Skeletal muscle tissue (tissue), 4 donors: Measurements from ENCODE around the gene SH2D3A. TPM values are rescaled to one million over a fixed set of nuclear protein-coding genes. Genes with fewer than 3 reads are reported as not detected.
"Not testable (repeated sequence)": the region's sequence is repeated elsewhere in the genome, so short reads cannot be mapped to it uniquely, and the experiment has no call there.

ENCODE experiments used
- H3K27ac ChIP-seq: one replicate; pipeline ENCODE4 v1.7.0; 2013; ENCODE audit warnings: mild to moderate bottlenecking, low read depth, low read length, inconsistent platforms
- H3K27me3 ChIP-seq, 3 donors: one replicate each; pipeline ENCODE4 v1.7.0; 2013; ENCODE audit warnings: low read length in 3 of 3; ENCODE audit not compliant: control insufficient read depth in 3 of 3, insufficient read depth in 3 of 3
- H3K36me3 ChIP-seq, 3 donors: one replicate each; pipeline ENCODE4 v1.7.0; 2013; ENCODE audit warnings: low read length in 3 of 3; ENCODE audit not compliant: control insufficient read depth in 3 of 3, insufficient read depth in 3 of 3
- H3K4me1 ChIP-seq, 3 donors: one replicate each; pipeline ENCODE4 v1.7.0; 2013; ENCODE audit warnings: low read length in 3 of 3, mild to moderate bottlenecking in 3 of 3; ENCODE audit not compliant: control insufficient read depth in 3 of 3, insufficient read depth in 3 of 3
- H3K4me3 ChIP-seq, 3 donors: one replicate each; pipeline ENCODE4 v1.7.0; 2013; ENCODE audit warnings: low read length in 3 of 3
- H3K9ac ChIP-seq, 3 donors: one replicate each; pipeline ENCODE4 v1.7.0; 2013; ENCODE audit warnings: low read length in 3 of 3, mild to moderate bottlenecking in 3 of 3, moderate library complexity in 2 of 3, low read depth in 1 of 3
- H3K9me3 ChIP-seq, 3 donors: one replicate each; pipeline ENCODE4 v1.7.0; 2013; ENCODE audit warnings: low read length in 3 of 3; ENCODE audit not compliant: control insufficient read depth in 3 of 3
- total RNA-seq: library from RNA; depleted of rRNA; stranded (reverse); fragments of >200 nt; gene quantifications from one replicate; pipeline ENCODE4 v1.2.3, GENCODE V29; 2014
- donor health status: Osteomylitis.

SH2D3A gene
- total RNA-seq, 1 donor from 2014 or later: not detected

- H3K36me3 ChIP-seq: peaks cover 0 to 8% (median 0%) of the 10 kb centered on the region in 3 donors
- H3K9me3 ChIP-seq: no peaks in the 10 kb centered on the region
- no peak overlapping the region for H3K27ac ChIP-seq
- H3K9ac ChIP-seq: no peak overlapping the region
- no peaks in the 10 kb centered on the region for H3K4me1 ChIP-seq
- peaks cover 19 to 41% (median 30%) of the 10 kb centered on the region in 3 donors for H3K27me3 ChIP-seq
- H3K4me3 ChIP-seq: no peak overlapping the region
Measured at GRCh38 chr19:6711605-6712004, 55.6 kb downstream of the SH2D3A start.

GRCh38 chr19:6711078-6711361 lies 56.2 kb downstream of the SH2D3A start:
- peaks cover 19 to 41% (median 33%) of the 10 kb centered on the region in 3 donors for H3K27me3 ChIP-seq
- H3K9ac ChIP-seq: no peak overlapping the region
- H3K4me1 ChIP-seq: no peaks in the 10 kb centered on the region

GRCh38 chr19:6710273-6711077 lies 56.8 kb downstream of the SH2D3A start:
- H3K27ac ChIP-seq: no peak overlapping the region
- H3K27me3 ChIP-seq: peaks cover 19 to 41% (median 33%) of the 10 kb centered on the region in 3 donors
- peaks cover 0 to 8% (median 0%) of the 10 kb centered on the region in 3 donors for H3K36me3 ChIP-seq
- H3K9me3 ChIP-seq: no peaks in the 10 kb centered on the region
- H3K4me1 ChIP-seq: no peaks in the 10 kb centered on the region
- H3K9ac ChIP-seq: no peak overlapping the region
- H3K4me3 ChIP-seq: no peak overlapping the region

More at GRCh38 chr19:6711078-6711361, 56.2 kb downstream of the SH2D3A start:
- Histone ChIP-seq H3K27ac (no peak overlapping the region), H3K36me3 (peaks cover 0 to 8% (median 0%) of the 10 kb centered on the region in 3 donors), H3K9me3 (no peaks in the 10 kb centered on the region), H3K4me3 (no peak overlapping the region)

- Histone ChIP-seq H3K9ac (no peak overlapping the region), H3K4me3 (no peak overlapping the region), H3K27ac (no peak overlapping the region), H3K4me1 (no peaks in the 10 kb centered on the region), H3K9me3 (no peaks in the 10 kb centered on the region), H3K36me3 (peaks cover 0 to 8% (median 0%) of the 10 kb centered on the region in 3 donors), H3K27me3 (peaks cover 19 to 38% (median 33%) of the 10 kb centered on the region in 3 donors)
Measured at GRCh38 chr19:6709549-6709948, 57.7 kb downstream of the SH2D3A start.

GRCh38 chr19:6708913-6709312 lies 58.3 kb downstream of the SH2D3A start:
- not testable (repeated sequence) for H3K27ac ChIP-seq, H3K4me1 ChIP-seq, H3K4me3 ChIP-seq, H3K36me3 ChIP-seq, H3K9me3 ChIP-seq, H3K9ac ChIP-seq
- peaks cover 19 to 38% (median 33%) of the 10 kb centered on the region in 3 donors for H3K27me3 ChIP-seq

GRCh38 chr19:6708346-6708745 lies 58.9 kb downstream of the SH2D3A start:
- H3K27me3 ChIP-seq: peaks cover 19 to 38% (median 33%) of the 10 kb centered on the region in 3 donors
- no peak overlapping the region for H3K27ac ChIP-seq
- H3K4me3 ChIP-seq: no peak overlapping the region
- H3K9me3 ChIP-seq: no peaks in the 10 kb centered on the region
- H3K36me3 ChIP-seq: peaks cover 0 to 8% (median 0%) of the 10 kb centered on the region in 3 donors
- H3K4me1 ChIP-seq: no peaks in the 10 kb centered on the region
- no peak overlapping the region for H3K9ac ChIP-seq

GRCh38 chr19:6707658-6708018 lies 59.6 kb downstream of the SH2D3A start:
- Histone ChIP-seq H3K9me3 (no peaks in the 10 kb centered on the region), H3K9ac (no peak overlapping the region), H3K27me3 (peaks cover 19 to 33% (median 31%) of the 10 kb centered on the region in 3 donors), H3K36me3 (peaks cover 0 to 10% (median 0%) of the 10 kb centered on the region in 3 donors), H3K4me3 (no peak overlapping the region), H3K4me1 (no peaks in the 10 kb centered on the region), H3K27ac (no peak overlapping the region)

GRCh38 chr19:6707011-6707657 lies 60.1 kb downstream of the SH2D3A start:
- H3K4me1 ChIP-seq: no peaks in the 10 kb centered on the region
- no peak overlapping the region for H3K4me3 ChIP-seq
- no peaks in the 10 kb centered on the region for H3K9me3 ChIP-seq
- peaks cover 0 to 10% (median 0%) of the 10 kb centered on the region in 3 donors for H3K36me3 ChIP-seq
- H3K27ac ChIP-seq: no peak overlapping the region
- H3K27me3 ChIP-seq: peaks cover 19 to 33% (median 29%) of the 10 kb centered on the region in 3 donors
- H3K9ac ChIP-seq: no peak overlapping the region

- H3K27me3 ChIP-seq: peaks cover 16 to 30% (median 28%) of the 10 kb centered on the region in 3 donors
- no peak overlapping the region for H3K9ac ChIP-seq
- H3K27ac ChIP-seq: no peak overlapping the region
- H3K9me3 ChIP-seq: no peaks in the 10 kb centered on the region
- H3K4me3 ChIP-seq: no peak overlapping the region
- H3K4me1 ChIP-seq: no peaks in the 10 kb centered on the region
- H3K36me3 ChIP-seq: peaks cover 0 to 10% (median 0%) of the 10 kb centered on the region in 3 donors
Measured at GRCh38 chr19:6706633-6706958, 60.6 kb downstream of the SH2D3A start.

GRCh38 chr19:6705931-6706632 lies 61.2 kb downstream of the SH2D3A start:
- peaks cover 11 to 25% (median 24%) of the 10 kb centered on the region in 3 donors for H3K27me3 ChIP-seq
- H3K27ac ChIP-seq: no peak overlapping the region
- peaks cover 0 to 7% (median 0%) of the 10 kb centered on the region in 3 donors for H3K36me3 ChIP-seq
- no peaks in the 10 kb centered on the region for H3K9me3 ChIP-seq
- no peaks in the 10 kb centered on the region for H3K4me1 ChIP-seq
- H3K9ac ChIP-seq: no peak overlapping the region
- H3K4me3 ChIP-seq: no peak overlapping the region
